SK-N-SH (cell line): ENCODE results near the gene ZNF646. TPM values are rescaled to one million over a fixed set of nuclear protein-coding genes. Genes with fewer than 3 reads are reported as not detected.

ENCODE experiments used
- CTCF ChIA-PET: fragments of 300-600, 350-600 bp; formaldehyde crosslinking; extraction: SDS; loops from one replicate; lab custom pipeline; 2021; lab: Yijun Ruan, JAX
- POLR2A ChIA-PET: fragments of 350-600 bp; sonication (Branson Sonifier 250); formaldehyde crosslinking; extraction: SDS; loops from one replicate; lab custom pipeline; 2020; ENCODE audit warnings: antibody characterized with exemption, inconsistent platforms; lab: Yijun Ruan, JAX
- DNase-seq: peaks from one replicate; pipeline ENCODE4 v3.0.0; 2012
- H2AFZ ChIP-seq: fragments of 200-600 bp; sonication (generic); 2 replicates; pipeline ENCODE4 v1.8.1; 2016; ENCODE audit warnings: antibody characterized with exemption, mild to moderate bottlenecking, low read depth
- H3F3A ChIP-seq: fragments of 200-600 bp; sonication (generic); replicated peaks from 2 replicates; pipeline ENCODE3; 2016; ENCODE audit warnings: antibody characterized with exemption, mild to moderate bottlenecking; ENCODE audit not compliant: insufficient read depth
- H3K27ac ChIP-seq, 2 experiments: fragments of 200-500 bp in 1 of 2; fragments of 200-600 bp in 1 of 2; sonication (Bioruptor generic) in 1 of 2; sonication (generic), shearing (Covaris generic) in 1 of 2; 2 replicates each; pipeline versions ENCODE4 v1.5.1 to v1.6.1; 2014 to 2016; ENCODE audit warnings: low read depth in 2 of 2, inconsistent platforms in 1 of 2, low read length in 1 of 2, mild to moderate bottlenecking in 1 of 2, mixed read lengths in 1 of 2
- H3K27me3 ChIP-seq: fragments of 200-600 bp; sonication (generic), shearing (Covaris generic); 2 replicates; pipeline ENCODE4 v1.6.1; 2016; ENCODE audit warnings: mixed run types; ENCODE audit not compliant: insufficient read depth
- H3K36me3 ChIP-seq, 2 experiments: fragments of 200-500 bp in 1 of 2; fragments of 200-600 bp in 1 of 2; sonication (Bioruptor generic) in 1 of 2; sonication (generic) in 1 of 2; replicated peaks in 1 of 2; 2 replicates each; pipeline versions ENCODE3 to v1.5.1; 2014 to 2016; ENCODE audit warnings: low read length in 1 of 2, mild to moderate bottlenecking in 1 of 2; ENCODE audit not compliant: insufficient read depth in 2 of 2, control insufficient read depth in 1 of 2
- H3K4me1 ChIP-seq, 2 experiments: fragments of 200-500 bp in 1 of 2; fragments of 200-600 bp in 1 of 2; sonication (Bioruptor generic) in 1 of 2; sonication (generic), shearing (Covaris generic) in 1 of 2; 2 replicates each; pipeline versions ENCODE4 v1.5.1 to v1.6.1; 2014 to 2016; ENCODE audit warnings: low read depth in 1 of 2, low read length in 1 of 2, mixed run types in 1 of 2; ENCODE audit not compliant: insufficient read depth in 2 of 2, control insufficient read depth in 1 of 2
- H3K4me2 ChIP-seq: fragments of 200-600 bp; sonication (generic), shearing (Covaris generic); 2 replicates; pipeline ENCODE4 v1.6.1; 2017; ENCODE audit warnings: mixed run types
- H3K4me3 ChIP-seq, 2 experiments: fragments of 200-500 bp in 1 of 2; fragments of 200-600 bp in 1 of 2; sonication (Bioruptor generic) in 1 of 2; sonication (generic), shearing (Covaris generic) in 1 of 2; 2 replicates each; pipeline versions ENCODE4 v1.5.1 to v1.8.1; 2014 to 2016; ENCODE audit warnings: low read depth in 2 of 2, inconsistent platforms in 1 of 2, low read length in 1 of 2, mild to moderate bottlenecking in 1 of 2, mixed read lengths in 1 of 2, moderate library complexity in 1 of 2
- H3K79me2 ChIP-seq: fragments of 200-600 bp; sonication (generic); 2 replicates; pipeline ENCODE4 v1.8.1; 2017; ENCODE audit warnings: mild to moderate bottlenecking; ENCODE audit not compliant: insufficient read depth
- H3K9ac ChIP-seq: fragments of 200-600 bp; sonication (generic); 2 replicates; pipeline ENCODE4 v1.6.1; 2017; ENCODE audit warnings: mixed run types
- H3K9me2 ChIP-seq: fragments of 200-600 bp; sonication (generic); 2 replicates; pipeline ENCODE4 v1.6.1; 2017; ENCODE audit warnings: mixed run types
- H3K9me3 ChIP-seq: fragments of 200-600 bp; sonication (generic); 2 replicates; pipeline ENCODE4 v1.6.1; 2017; ENCODE audit warnings: mixed run types, mild to moderate bottlenecking, moderate library complexity
- H4K20me1 ChIP-seq: fragments of 200-600 bp; sonication (generic); 2 replicates; pipeline ENCODE4 v1.6.1; 2017; ENCODE audit warnings: mild to moderate bottlenecking, mixed run types; ENCODE audit not compliant: insufficient read depth
- CHD2 ChIP-seq: fragments of 150-350 bp; IDR thresholded peaks from 2 replicates; pipeline ENCODE4 v1.6.1; 2018; ENCODE audit warnings: low read length; ENCODE audit not compliant: partially characterized antibody
- EZH2phosphoT487 ChIP-seq: fragments of 200-600 bp; sonication (generic); IDR thresholded peaks from 2 replicates; pipeline ENCODE4 v1.6.1; 2017; ENCODE audit warnings: low read depth, mixed run types, mild to moderate bottlenecking, antibody characterized with exemption, moderate library complexity, borderline replicate concordance
- FOSL2 ChIP-seq: IDR thresholded peaks from 2 replicates; pipeline ENCODE4 v1.4.0; 2012; ENCODE audit warnings: low read depth, mild to moderate bottlenecking, moderate library complexity, borderline replicate concordance
- FOXJ3 ChIP-seq: sonication (generic); formaldehyde crosslinking; IDR thresholded peaks from 2 replicates; pipeline ENCODE4 v1.5.1; 2020; ENCODE audit warnings: mild to moderate bottlenecking, missing genetic modification reagents
- FOXM1 ChIP-seq: IDR thresholded peaks from 2 replicates; pipeline ENCODE4 v1.4.0; 2012; ENCODE audit warnings: low read depth, mild to moderate bottlenecking
- JUND ChIP-seq: IDR thresholded peaks from 2 replicates; pipeline ENCODE4 v1.4.0; 2012
- NFIC ChIP-seq: IDR thresholded peaks from 2 replicates; pipeline ENCODE4 v1.4.0; 2012; ENCODE audit warnings: borderline replicate concordance
- NRF1 ChIP-seq: IDR thresholded peaks from 2 replicates; pipeline ENCODE4 v1.6.1; 2012; ENCODE audit warnings: low read depth, mild to moderate bottlenecking, low read length
- POLR2AphosphoS5 ChIP-seq: IDR thresholded peaks from 2 replicates; pipeline ENCODE4 v1.6.1; 2012; ENCODE audit warnings: low read depth, low read length
- RCOR1 ChIP-seq: fragments of 150-350 bp; IDR thresholded peaks from 2 replicates; pipeline ENCODE4 v1.6.1; 2017; ENCODE audit warnings: antibody characterized with exemption, low read length
- RFX5 ChIP-seq: IDR thresholded peaks from 2 replicates; pipeline ENCODE4 v1.6.1; 2012; ENCODE audit warnings: mild to moderate bottlenecking, improper control_type of control experiment, low read length
- RXRA ChIP-seq: IDR thresholded peaks from 2 replicates; pipeline ENCODE4 v1.4.0; 2012; ENCODE audit warnings: low read depth, mild to moderate bottlenecking, borderline replicate concordance
- SIN3A ChIP-seq: IDR thresholded peaks from 2 replicates; pipeline ENCODE4 v1.6.1; 2012; ENCODE audit warnings: low read depth, mild to moderate bottlenecking, low read length, moderate library complexity, borderline replicate concordance
- SMC3 ChIP-seq: IDR thresholded peaks from 2 replicates; pipeline ENCODE4 v1.6.1; 2012; ENCODE audit warnings: low read depth, low read length, improper control_type of control experiment
- TCF12 ChIP-seq: IDR thresholded peaks from 2 replicates; pipeline ENCODE4 v1.4.0; 2012
- WGBS: methylation state at CpG from one replicate; pipeline ENCODE4 v1.1.6; 2017; ENCODE audit warnings: low lambda C conversion rate; 5-methylcytosine and 5-hydroxymethylcytosine counted together
- polyA plus RNA-seq, 3 experiments: library from polyadenylated mRNA; depleted of rRNA; stranded (reverse); fragments of >200 nt; gene quantifications; 2 replicates each; pipeline ENCODE4 v1.2.3, GENCODE V29; 2012
- TF ChIP-seq, protein P1 (sequence below): fragments of 150-350 bp; IDR thresholded peaks from 2 replicates; pipeline ENCODE4 v1.6.1; 2017; ENCODE audit warnings: antibody characterized with exemption, low read length, low read depth, borderline replicate concordance
- TF ChIP-seq, protein P2 (sequence below): fragments of 200-600 bp; sonication (generic); IDR thresholded peaks from 2 replicates; pipeline ENCODE4 v1.6.1; 2017; ENCODE audit warnings: antibody characterized with exemption, mild to moderate bottlenecking, moderate library complexity
- TF ChIP-seq, protein P3 (sequence below): IDR thresholded peaks from 2 replicates; pipeline ENCODE4 v1.6.1; 2012; ENCODE audit warnings: mild to moderate bottlenecking, low read depth, low read length, moderate library complexity
- TF ChIP-seq, protein P4 (sequence below): IDR thresholded peaks from 2 replicates; pipeline ENCODE4; 2012

The ZNF646 gene
- polyA plus RNA-seq, 1 of the 3 experiments (the other 2 are of a cell fraction), result 3.4 TPM

DNA sequence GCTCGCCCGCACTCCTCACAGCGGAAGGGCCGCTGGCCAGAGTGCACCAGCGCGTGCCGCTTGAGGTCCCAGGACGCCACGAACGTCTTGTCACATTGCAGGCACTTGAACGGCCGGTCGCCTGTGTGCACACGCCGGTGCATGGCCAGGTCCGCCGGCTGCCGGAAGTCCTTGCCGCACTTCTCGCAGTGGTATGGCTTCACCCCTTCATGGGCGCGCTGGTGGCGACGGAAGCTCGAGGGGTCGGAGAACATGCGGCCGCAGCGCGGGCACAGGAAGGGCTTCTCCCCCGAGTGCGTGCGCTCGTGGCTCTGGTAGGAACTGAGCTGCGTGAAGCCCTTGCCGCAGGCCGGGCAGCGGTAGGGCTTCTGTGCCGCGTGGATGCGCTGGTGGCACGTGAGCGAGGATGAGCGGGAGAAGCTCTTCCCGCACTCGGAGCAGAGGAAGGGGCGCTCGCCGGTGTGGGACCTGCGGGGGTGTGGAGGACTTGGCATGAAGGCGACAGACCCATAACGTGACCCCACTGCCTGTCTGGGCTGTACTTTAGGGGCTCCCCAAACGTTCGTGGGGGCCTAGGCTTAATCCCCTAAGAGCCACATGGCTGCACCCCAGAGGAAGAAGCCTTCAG lies 12.3 kb upstream of the ZNF646 start:
- Histone ChIP-seq H3K27me3 (no peaks in the 10 kb centered on the region), H3K4me2 (no peak overlapping the region), H2AFZ (no peak overlapping the region), H3K79me2 (peaks cover 64% of the 10 kb centered on the region), H3K27ac (no peak overlapping the region)
- CTCF ChIA-PET, result no interaction called here
- no peak for DNase-seq
- TF ChIP-seq RXRA (no peak), FOSL2 (no peak)
- TF ChIP-seq, protein P1, sequence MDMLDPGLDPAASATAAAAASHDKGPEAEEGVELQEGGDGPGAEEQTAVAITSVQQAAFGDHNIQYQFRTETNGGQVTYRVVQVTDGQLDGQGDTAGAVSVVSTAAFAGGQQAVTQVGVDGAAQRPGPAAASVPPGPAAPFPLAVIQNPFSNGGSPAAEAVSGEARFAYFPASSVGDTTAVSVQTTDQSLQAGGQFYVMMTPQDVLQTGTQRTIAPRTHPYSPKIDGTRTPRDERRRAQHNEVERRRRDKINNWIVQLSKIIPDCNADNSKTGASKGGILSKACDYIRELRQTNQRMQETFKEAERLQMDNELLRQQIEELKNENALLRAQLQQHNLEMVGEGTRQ, result no peak
- TF ChIP-seq, protein P2, sequence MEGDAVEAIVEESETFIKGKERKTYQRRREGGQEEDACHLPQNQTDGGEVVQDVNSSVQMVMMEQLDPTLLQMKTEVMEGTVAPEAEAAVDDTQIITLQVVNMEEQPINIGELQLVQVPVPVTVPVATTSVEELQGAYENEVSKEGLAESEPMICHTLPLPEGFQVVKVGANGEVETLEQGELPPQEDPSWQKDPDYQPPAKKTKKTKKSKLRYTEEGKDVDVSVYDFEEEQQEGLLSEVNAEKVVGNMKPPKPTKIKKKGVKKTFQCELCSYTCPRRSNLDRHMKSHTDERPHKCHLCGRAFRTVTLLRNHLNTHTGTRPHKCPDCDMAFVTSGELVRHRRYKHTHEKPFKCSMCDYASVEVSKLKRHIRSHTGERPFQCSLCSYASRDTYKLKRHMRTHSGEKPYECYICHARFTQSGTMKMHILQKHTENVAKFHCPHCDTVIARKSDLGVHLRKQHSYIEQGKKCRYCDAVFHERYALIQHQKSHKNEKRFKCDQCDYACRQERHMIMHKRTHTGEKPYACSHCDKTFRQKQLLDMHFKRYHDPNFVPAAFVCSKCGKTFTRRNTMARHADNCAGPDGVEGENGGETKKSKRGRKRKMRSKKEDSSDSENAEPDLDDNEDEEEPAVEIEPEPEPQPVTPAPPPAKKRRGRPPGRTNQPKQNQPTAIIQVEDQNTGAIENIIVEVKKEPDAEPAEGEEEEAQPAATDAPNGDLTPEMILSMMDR, result no peak
- TF ChIP-seq, all 33 proteins: peak for 0
- H3K9ac ChIP-seq, result no peak overlapping the region
- H3K4me3 ChIP-seq, result no peak overlapping the region
- no peaks in the 10 kb centered on the region for H3K9me2 ChIP-seq
- peaks cover 15 to 27% of the 10 kb centered on the region in 2 experiments for H3K36me3 ChIP-seq
- H3K4me1 ChIP-seq, result peaks cover 0 to 11% of the 10 kb centered on the region in 2 experiments; a peak in 3 of 4 replicates
- H4K20me1 ChIP-seq, result no peaks in the 10 kb centered on the region
- 97% methylated on average over 53 of the region's 54 CpGs for WGBS
- peaks cover 16% of the 10 kb centered on the region for H3F3A ChIP-seq
- POLR2A ChIA-PET, result no interaction called here
- H3K9me3 ChIP-seq, result no peaks in the 10 kb centered on the region

DNA sequence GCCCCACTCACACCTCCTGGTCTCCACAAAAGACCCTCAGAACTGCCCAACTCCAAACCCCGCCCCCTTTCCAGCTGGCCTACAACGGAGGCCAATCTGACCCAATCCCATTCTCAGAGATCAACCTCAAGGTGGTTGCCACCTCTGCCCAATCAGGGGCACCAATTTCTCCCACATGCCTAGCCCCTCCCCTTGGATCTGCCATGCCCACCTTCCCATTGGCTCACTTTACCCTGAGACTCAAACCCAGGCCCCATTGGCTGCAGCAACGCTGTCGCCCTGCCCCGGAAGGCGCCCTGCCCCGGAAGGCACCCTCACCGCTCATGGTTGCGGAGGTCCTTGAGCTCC lies 10.8 kb upstream of the ZNF646 start:
- Histone ChIP-seq H3K27ac (no peak overlapping the region), H3K4me3 (no peak overlapping the region), H2AFZ (no peak overlapping the region), H3K9ac (no peak overlapping the region), H4K20me1 (no peaks in the 10 kb centered on the region), H3K4me2 (no peak overlapping the region), H3K9me2 (no peaks in the 10 kb centered on the region), H3K27me3 (no peaks in the 10 kb centered on the region), H3K36me3 (peaks cover 14 to 24% of the 10 kb centered on the region in 2 experiments), H3K79me2 (peaks cover 77% of the 10 kb centered on the region), H3F3A (peaks cover 17% of the 10 kb centered on the region), H3K9me3 (no peaks in the 10 kb centered on the region), H3K4me1 (peaks cover 0 to 11% of the 10 kb centered on the region in 2 experiments; a peak in 3 of 4 replicates)
- CTCF ChIA-PET, result interaction anchor here (1.3 kb wide), 1 partner anchor 8 kb away, joined by 3 read pairs; no protein-coding TSS in a partner anchor
- TF ChIP-seq RXRA, result no peak
- TF ChIP-seq, protein P3, sequence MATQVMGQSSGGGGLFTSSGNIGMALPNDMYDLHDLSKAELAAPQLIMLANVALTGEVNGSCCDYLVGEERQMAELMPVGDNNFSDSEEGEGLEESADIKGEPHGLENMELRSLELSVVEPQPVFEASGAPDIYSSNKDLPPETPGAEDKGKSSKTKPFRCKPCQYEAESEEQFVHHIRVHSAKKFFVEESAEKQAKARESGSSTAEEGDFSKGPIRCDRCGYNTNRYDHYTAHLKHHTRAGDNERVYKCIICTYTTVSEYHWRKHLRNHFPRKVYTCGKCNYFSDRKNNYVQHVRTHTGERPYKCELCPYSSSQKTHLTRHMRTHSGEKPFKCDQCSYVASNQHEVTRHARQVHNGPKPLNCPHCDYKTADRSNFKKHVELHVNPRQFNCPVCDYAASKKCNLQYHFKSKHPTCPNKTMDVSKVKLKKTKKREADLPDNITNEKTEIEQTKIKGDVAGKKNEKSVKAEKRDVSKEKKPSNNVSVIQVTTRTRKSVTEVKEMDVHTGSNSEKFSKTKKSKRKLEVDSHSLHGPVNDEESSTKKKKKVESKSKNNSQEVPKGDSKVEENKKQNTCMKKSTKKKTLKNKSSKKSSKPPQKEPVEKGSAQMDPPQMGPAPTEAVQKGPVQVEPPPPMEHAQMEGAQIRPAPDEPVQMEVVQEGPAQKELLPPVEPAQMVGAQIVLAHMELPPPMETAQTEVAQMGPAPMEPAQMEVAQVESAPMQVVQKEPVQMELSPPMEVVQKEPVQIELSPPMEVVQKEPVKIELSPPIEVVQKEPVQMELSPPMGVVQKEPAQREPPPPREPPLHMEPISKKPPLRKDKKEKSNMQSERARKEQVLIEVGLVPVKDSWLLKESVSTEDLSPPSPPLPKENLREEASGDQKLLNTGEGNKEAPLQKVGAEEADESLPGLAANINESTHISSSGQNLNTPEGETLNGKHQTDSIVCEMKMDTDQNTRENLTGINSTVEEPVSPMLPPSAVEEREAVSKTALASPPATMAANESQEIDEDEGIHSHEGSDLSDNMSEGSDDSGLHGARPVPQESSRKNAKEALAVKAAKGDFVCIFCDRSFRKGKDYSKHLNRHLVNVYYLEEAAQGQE, result no peak
- no peak for TF ChIP-seq FOSL2
- TF ChIP-seq POLR2AphosphoS5, result no peak
- TF ChIP-seq SMC3, result no peak
- no peak for TF ChIP-seq FOXM1
- TF ChIP-seq, protein P1, result no peak
- no peak for TF ChIP-seq SIN3A
- no peak for TF ChIP-seq FOXJ3 (CRISPR knock-in tag)
- no peak for TF ChIP-seq NFIC
- TF ChIP-seq RFX5, result no peak
- no peak for TF ChIP-seq CHD2
- TF ChIP-seq JUND, result no peak
- no peak for TF ChIP-seq RCOR1
- TF ChIP-seq NRF1, result no peak
- TF ChIP-seq TCF12, result no peak
- TF ChIP-seq EZH2phosphoT487, result no peak
- TF ChIP-seq, protein P4, sequence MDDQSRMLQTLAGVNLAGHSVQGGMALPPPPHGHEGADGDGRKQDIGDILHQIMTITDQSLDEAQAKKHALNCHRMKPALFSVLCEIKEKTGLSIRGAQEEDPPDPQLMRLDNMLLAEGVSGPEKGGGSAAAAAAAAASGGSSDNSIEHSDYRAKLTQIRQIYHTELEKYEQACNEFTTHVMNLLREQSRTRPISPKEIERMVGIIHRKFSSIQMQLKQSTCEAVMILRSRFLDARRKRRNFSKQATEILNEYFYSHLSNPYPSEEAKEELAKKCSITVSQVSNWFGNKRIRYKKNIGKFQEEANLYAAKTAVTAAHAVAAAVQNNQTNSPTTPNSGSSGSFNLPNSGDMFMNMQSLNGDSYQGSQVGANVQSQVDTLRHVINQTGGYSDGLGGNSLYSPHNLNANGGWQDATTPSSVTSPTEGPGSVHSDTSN, result no peak
- no peak for DNase-seq
- POLR2A ChIA-PET, result no interaction called here
- 96% methylated on average over 8 of the region's 9 CpGs for WGBS
